Measurements from ENCODE around the gene PLA2G15.

- no peak for TF ChIP-seq CTCF (conservative IDR thresholded peaks at IDR 0.05; ENCODE audit: low read depth in 2 of 2)
- TF ChIP-seq EZH2phosphoT487 (IDR thresholded peaks at IDR 0.05; ENCODE audit: unreplicated experiment): no peak
- TF ChIP-seq EZH2 (IDR thresholded peaks at IDR 0.05; ENCODE audit: low read depth, unreplicated experiment): no peak
- no peak for TF ChIP-seq STAT1 (IDR thresholded peaks at IDR 0.05; ENCODE audit: unreplicated experiment)
- TF ChIP-seq POLR2AphosphoS5 (IDR thresholded peaks at IDR 0.05; ENCODE audit: low read depth): no peak
- no peak for TF ChIP-seq CREB1 (CRISPR knock-in tag; IDR thresholded peaks at IDR 0.05; ENCODE audit: low read depth)
Measured at GRCh38 chr16:68233835-68234187, 11.4 kb upstream of the PLA2G15 start.

All from GM23338 (cell line).